GM21529 (cell line): Measurements from ENCODE around the gene THOC5.

Source experiments
- ATAC-seq: cut with Tn5 transposase; IDR thresholded peaks from one replicate; pipeline ENCODE4 v1.9.1; 2021; ENCODE audit not compliant: unreplicated experiment

The THOC5 gene

DNA sequence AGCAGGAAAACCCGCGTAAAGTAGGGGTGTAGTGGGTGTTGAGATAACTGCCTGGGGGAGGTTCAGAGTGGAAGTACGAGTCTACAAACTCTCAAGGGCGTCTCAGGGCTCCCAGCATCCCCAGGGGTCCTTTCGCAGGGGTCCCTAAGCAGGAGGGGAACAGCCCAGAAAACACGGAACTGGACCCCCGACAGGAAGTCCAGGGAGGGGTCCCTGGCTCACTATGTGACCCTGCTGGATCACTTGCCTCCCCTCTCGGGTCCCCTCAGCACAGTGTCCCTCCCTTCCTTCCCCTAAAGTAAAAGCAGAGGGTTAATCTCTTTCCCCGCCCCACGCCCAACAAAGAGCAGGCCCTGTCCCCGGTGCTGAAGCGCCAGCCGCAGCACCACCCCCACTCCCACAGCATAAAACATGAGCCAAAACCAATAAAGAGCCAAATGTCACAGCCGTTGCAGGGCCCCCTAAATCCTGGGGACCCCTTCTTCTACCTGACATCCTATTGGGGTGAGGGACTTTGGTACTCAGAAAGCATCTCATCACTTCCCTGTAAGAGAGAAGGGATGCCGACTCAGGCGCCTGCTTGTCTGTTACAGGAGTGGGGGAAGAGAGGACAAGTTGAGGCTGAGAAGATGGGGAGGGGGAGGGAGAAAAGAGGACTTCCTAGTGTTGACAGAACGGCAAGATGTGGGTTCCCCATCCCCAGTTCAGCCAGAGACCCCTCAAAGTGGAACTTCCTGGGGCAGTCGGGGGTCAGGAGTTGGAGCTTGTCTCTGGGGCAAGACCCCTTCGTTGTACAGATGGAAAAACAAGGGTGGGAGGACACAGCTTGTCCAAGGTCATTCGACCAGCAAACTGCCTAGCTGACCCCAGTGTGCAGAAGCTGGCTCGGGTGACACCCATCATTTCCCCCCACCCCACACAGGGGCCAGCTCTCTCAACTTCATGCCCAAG is 75.0 kb downstream of the THOC5 start:
- no peak for ATAC-seq

DNA sequence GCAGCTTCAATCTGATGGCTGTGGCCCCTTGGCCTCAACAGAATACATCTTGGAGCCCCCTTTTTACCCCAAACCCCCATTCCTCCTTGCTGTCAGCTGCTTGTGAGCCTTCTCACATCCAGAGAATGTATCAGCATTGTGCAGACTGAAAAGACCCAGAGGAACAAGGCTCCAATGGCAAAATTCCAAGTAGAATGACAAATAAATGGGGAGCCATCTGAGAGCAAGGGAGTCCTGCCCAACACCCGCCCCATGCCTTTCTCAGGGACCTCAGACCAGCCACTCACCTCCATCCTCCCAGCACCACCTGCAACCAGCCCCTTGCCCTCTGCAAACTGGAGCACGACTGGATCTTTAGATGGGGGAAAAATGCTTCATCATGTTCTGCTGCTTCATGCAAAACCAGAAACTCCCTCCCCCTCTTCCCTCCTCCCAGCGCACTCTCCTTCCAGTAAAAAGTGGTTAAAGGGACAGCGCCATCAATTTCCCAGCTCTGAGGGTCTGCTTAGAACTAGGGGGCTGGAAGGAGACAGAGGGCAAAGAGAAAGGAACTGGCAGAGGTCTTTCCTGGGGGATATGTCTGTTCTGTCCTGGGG is 75.7 kb downstream of the THOC5 start:
- no peak for ATAC-seq

DNA sequence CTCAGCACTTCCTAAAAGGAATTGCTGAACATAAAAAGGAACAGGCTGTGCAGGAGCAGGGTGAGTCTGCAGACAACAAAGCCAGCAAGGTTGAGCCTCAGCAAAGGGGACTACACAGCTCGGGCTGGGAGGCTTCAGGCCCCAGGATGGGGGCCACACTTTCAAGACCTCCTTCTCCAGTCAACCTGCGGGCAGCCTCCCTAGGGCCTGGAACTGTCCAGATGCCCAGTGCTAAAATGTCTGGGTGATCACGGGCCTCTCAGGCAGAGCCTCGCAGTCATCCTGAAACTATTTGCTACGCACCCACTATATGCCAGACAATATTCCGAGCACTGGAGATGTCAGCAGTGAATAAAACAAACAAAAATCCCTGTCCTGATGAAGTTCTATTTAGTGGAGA is 77.4 kb downstream of the THOC5 start:
- ATAC-seq, result no peak

DNA sequence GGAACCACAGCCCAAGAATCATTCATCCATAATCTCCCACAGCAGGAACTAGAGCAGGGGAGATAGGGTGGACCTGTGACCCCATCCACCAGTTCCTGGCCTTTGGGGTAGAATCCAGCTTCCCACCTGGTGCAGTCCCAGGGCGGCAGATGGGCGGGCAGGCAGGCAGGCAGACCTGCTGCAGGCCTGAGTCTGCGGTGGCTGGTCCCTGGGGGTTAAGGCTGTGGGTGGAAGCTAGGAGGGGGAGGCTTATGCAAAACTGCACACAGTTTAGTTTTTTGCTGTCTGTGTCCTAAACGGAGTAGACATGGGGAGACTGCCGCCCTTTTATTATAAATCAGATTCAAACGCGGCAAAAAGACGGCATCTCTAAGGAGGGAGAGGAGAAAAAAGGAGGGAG is 78.0 kb downstream of the THOC5 start:
- peak; percentile 61 for ATAC-seq

DNA sequence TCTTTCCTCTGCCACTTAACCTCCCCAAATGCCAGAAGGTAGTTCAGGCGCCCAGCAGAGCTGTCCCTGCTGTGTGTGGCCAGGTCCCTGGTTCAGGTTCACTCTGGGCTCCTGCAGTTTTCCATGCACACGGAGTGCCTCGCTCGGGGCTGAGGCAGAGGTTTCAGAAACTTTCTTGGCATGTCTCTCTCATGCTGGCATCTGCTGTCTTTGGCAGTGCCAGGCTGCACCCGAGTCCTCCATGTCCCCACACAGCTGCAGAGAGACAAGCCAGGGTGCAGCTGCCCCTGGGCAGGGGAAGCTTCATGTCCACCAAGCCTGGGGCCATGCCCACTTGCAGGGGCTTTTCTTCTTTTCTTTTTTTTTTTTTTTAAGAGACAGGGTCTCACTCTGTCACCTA is 80.6 kb downstream of the THOC5 start:
- no peak for ATAC-seq

DNA sequence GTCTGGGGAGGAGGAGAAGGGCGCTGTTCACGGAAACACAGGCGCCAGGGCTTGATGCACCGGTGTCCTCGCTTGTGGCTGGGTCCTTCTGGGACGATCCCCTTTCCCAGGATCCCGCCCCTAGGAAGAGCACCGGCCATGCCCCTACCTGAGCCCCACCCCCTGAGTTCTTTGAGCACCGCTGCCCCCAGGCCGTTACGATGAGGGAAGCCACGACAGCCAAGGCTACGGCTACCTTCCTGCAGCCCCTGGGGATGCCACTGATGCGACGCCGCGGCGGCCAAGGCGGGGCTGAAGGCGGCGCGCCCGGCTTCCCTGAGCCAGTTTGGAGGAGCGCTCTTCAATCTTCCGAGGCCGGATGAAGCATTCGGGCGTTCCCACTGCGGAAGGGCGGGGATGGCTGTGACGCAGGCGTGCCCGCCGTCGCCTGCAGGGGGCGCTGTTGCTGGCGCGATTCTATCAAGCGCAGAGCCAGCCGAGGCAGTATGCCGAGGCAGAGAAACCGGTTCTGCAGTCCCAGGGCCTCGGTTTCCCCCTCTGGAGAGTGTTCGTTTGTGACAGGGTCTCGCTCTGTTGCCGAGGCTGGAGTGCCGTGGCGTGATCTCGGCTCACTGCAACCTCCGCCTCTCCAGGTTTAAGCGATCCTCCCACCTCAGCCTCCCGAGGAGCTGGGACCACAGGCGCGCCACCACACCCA is 83.2 kb downstream of the THOC5 start:
- no peak for ATAC-seq

DNA sequence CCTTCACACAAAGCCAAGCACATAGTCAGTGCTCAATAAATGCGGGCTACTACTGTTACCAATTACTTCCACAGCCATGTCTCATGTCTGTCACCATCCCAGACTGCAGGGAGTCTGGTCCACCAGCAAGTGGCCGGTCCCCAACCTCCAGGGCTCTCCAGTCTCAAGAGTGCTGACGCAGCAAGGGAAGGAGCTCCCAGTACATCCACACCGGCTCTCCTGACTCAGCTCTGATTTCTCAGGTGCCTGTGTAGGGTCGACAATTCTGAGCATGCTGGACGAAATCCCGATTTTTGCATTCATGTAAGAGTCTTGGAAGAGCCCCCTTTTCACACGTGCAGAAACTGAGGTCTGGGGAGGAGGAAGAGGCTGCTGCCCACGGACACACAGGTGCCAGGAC is 83.8 kb downstream of the THOC5 start:
- ATAC-seq, result no peak

DNA sequence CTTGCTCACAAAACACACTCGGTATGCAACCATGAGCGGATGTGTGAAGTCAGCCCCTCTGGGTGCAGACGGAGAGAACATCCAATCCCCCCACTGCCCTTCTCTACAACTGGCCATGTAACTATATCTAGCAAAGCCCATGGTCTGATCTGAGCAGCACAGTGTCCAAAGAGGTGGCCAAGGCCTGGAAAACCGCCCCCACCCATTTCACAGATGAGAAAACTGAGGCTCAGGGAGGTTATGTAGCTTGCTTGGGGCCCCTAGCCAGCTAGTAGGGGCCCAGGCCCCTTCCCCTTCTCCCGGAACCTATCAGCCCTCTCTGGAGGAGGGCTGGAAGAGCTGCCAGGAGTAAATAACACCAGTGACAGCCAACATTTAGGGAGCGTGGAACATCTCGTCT is 89.0 kb downstream of the THOC5 start:
- no peak for ATAC-seq

DNA sequence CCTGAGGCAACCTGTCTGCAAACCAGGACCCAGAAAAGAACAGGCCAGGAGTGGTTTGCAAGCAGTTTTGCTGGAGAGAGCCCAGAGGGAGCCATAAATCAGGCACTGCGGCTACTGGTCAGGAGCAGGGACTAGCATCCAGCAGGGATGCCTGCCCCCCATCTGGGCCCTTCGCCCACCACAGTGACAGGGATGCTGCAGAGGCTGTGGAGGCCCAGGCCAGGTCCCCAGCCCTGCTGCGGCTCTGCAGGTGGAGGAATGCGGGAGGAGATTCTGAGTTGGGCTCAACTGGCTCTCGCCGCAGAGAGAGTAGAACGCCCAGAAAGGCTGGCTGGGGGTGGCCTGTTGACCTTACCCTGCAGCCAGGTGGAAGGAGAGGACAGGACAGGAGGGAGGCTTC is 89.9 kb downstream of the THOC5 start:
- ATAC-seq, result no peak

DNA sequence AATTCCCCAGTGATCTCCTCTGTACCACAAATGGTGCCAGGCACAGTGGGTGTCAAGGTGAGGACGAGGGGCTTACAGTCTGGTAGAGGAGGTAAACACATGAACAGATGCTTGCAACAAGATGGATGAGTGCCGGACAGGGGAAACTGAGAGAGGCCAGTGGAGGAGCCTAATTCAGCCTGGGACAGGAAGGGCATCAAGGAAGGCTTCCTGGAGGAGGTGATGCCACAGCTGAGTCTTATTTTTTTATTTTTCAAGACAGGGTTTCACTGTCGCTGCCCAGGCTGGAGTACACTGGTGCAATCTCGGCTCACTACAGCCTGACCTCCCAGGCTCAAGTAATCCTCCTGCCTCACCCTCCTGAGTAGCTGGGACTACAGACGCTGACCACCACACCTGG is 92.3 kb downstream of the THOC5 start:
- ATAC-seq, result no peak

DNA sequence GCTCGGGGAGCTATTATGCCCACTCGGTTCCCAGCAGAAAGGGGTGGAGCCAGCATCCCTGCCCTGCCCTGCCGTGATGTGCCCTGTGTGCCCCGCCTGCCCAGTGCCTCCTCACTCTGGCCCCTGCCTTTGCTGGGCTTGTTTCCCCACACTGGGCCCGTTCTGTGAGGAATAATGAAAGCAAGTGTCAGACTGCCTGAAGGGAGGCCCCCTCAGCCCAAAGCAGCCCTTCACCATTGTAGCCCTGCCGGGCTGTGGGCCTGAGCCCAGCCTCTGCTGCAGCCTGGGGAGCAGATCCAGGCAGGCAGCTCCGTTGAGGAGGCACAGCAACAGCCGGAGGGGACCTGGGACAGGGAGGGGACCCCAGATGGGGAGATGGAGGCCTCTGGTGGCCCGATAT is 93.8 kb downstream of the THOC5 start:
- ATAC-seq, result no peak

DNA sequence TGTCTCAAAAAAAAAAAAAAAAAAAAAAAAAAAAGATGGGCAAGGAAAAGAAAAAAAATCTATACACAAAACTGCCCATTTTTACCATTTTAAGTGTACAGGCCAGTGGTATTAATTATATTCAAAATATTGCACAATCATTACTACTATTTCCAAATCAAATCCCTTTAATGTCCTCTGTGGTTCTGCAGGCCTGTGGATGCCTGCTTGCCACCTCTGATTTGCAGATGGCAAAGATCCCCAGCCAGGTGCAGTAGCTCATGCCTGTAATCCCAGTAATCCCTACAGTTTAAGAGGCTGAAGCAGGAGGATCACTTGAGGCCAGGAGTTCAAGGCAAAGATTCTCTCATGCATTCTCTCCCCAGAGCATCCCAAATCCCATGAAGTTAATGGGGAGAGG is 95.0 kb downstream of the THOC5 start:
- ATAC-seq, result no peak

DNA sequence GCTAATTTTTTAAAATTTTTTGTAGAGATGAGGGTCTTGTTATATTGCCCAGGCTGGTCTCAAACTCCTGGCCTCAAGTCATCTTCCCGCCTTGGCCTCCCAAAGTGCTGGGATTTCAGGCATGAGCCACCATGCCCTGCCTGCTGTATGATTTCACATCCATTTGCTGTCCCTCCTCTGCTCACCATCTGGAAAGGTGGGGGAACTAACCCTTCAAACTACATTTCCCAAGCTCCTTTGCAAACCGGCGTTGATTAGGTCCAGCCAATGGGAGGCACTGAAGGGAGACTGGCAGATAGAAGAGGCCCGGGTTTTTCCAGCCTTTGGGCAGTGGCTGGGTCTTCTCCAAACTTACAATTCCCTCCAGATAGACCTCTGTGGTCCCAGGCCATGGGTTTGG is 95.8 kb downstream of the THOC5 start:
- no peak for ATAC-seq

DNA sequence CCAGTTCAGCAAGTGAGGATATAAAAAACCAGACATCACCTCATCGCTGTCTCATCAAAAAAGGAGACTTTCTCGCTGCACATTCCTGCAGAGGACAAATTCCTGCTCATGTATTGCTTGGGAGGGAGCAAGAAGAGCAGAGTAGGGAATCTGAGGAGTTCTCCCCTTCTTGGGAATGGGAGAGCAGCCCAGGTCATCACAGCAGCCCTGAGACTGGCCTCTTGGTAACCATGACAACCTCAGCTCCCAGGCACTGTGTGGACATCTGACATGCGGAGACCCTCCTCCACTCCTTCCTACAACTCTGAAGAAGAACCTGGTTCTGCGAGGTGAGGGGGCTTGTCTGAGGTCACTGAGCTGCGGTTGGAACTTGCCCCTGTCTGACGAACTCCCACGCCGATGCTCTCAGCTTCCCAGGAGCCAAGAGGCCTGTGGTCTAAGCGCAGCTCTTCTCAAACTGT is 97.3 kb downstream of the THOC5 start:
- no peak for ATAC-seq
